Testis (tissue), 2 donors: Measurements from ENCODE around the gene TUBB.

ENCODE experiments used
- POLR2A ChIP-seq: fragments of 450-650 bp; IDR thresholded peaks from one replicate; pipeline ENCODE4 v1.6.1; 2017; ENCODE audit warnings: antibody characterized with exemption, mild to moderate bottlenecking, moderate library complexity
- TF ChIP-seq, protein P1 (sequence below), 3 experiments: fragments of 450-650 bp in 2 of 3; fragments of 200-600 bp in 1 of 3; sonication (generic) in 1 of 3; IDR thresholded peaks; one replicate each; pipeline ENCODE4 v1.5.1; 2016 to 2019; ENCODE audit warnings: antibody characterized with exemption in 3 of 3, mild to moderate bottlenecking in 2 of 3, moderate library complexity in 1 of 3

DNA sequence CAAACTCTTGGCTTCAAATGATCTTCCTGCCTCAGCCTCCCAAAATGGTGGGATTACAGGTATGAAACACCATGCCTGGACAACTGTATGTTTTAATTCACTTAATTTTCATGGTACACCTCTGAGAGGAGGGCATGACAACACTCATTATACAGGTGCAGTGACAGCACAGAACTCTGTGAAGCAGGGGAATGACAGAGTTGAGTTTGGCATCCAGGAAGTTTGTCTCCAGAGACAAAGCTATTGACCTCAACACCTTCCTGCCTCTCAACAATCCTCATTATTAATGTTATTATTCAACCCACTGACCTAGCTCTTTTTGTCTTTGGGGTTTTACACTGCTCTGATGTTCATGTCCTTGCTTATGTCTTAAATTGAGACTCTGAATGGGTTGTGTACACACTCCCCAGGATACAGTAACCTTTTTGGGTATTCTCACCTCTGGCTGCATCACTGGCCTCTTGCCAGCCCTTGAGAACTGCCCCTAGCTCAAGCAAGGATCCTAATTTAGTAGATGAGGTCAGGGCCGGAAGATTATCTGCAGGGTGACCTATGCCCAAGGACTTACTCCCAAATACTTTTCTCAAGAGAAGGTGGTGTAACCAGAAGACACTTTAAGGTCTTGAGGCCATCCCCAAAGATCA is 37.2 kb downstream of the TUBB start:
- TF ChIP-seq, protein P1, sequence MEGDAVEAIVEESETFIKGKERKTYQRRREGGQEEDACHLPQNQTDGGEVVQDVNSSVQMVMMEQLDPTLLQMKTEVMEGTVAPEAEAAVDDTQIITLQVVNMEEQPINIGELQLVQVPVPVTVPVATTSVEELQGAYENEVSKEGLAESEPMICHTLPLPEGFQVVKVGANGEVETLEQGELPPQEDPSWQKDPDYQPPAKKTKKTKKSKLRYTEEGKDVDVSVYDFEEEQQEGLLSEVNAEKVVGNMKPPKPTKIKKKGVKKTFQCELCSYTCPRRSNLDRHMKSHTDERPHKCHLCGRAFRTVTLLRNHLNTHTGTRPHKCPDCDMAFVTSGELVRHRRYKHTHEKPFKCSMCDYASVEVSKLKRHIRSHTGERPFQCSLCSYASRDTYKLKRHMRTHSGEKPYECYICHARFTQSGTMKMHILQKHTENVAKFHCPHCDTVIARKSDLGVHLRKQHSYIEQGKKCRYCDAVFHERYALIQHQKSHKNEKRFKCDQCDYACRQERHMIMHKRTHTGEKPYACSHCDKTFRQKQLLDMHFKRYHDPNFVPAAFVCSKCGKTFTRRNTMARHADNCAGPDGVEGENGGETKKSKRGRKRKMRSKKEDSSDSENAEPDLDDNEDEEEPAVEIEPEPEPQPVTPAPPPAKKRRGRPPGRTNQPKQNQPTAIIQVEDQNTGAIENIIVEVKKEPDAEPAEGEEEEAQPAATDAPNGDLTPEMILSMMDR (IDR thresholded peaks at IDR 0.05): no peak
- no peak for TF ChIP-seq POLR2A
